DND-41 (cell line): ENCODE results near the gene TRIM9.
"Not testable (repeated sequence)": the region's sequence is repeated elsewhere in the genome, so short reads cannot be mapped to it uniquely, and the experiment has no call there.

ENCODE experiments used
- EZH2 ChIP-seq: IDR thresholded peaks from 3 replicates; pipeline ENCODE4 v1.6.1; 2012; ENCODE audit warnings: borderline replicate concordance, low read depth, mild to moderate bottlenecking, moderate library complexity, low read length, inconsistent platforms; ENCODE audit not compliant: severe bottlenecking
- TF ChIP-seq, protein P1 (sequence below): IDR thresholded peaks from 2 replicates; pipeline ENCODE4 v1.5.1; 2012; ENCODE audit warnings: borderline replicate concordance, low read length, moderate library complexity, mild to moderate bottlenecking; ENCODE audit not compliant: poor library complexity, severe bottlenecking; ENCODE audit errors: extremely low read depth

- not testable (repeated sequence) for TF ChIP-seq EZH2
- TF ChIP-seq, protein P1, sequence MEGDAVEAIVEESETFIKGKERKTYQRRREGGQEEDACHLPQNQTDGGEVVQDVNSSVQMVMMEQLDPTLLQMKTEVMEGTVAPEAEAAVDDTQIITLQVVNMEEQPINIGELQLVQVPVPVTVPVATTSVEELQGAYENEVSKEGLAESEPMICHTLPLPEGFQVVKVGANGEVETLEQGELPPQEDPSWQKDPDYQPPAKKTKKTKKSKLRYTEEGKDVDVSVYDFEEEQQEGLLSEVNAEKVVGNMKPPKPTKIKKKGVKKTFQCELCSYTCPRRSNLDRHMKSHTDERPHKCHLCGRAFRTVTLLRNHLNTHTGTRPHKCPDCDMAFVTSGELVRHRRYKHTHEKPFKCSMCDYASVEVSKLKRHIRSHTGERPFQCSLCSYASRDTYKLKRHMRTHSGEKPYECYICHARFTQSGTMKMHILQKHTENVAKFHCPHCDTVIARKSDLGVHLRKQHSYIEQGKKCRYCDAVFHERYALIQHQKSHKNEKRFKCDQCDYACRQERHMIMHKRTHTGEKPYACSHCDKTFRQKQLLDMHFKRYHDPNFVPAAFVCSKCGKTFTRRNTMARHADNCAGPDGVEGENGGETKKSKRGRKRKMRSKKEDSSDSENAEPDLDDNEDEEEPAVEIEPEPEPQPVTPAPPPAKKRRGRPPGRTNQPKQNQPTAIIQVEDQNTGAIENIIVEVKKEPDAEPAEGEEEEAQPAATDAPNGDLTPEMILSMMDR = not testable (repeated sequence)
Measured at GRCh38 chr14:50994158-50994557, 100.7 kb downstream of the TRIM9 start.
